Stomach (tissue), 4 donors: Measurements from ENCODE around the gene CPT2.

ENCODE experiments used
- POLR2A ChIP-seq, 4 donors: fragments of 450-650 bp; IDR thresholded peaks; one replicate each; pipeline ENCODE4 v1.6.1; 2016; ENCODE audit warnings: antibody characterized with exemption in 4 of 4, control low read depth in 2 of 4, mild to moderate bottlenecking in 1 of 4, moderate library complexity in 1 of 4
- POLR2AphosphoS5 ChIP-seq, 3 donors: sonication (generic); formaldehyde crosslinking; IDR thresholded peaks; one replicate each; pipeline ENCODE4 v1.6.1; 2016; ENCODE audit warnings: antibody characterized with exemption in 3 of 3

DNA sequence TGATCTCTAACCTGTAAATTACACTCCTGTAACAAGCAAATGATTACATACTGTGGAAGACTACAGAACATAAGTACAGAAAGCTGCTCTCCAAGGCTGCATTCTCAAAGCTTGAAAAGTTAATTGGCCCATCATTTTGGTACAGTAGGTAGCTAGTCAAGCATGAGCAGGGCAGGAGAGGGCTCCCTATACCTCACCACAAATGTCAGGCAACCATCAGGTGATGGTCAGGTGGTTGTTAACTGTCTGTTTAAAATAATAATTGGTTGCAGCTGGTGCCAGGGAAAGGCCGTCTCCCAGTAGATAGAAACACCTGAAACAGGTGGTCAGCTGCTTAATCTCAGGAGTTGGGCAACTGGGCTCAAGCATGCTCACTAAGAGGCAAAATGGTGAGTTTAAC, 41.1 kb upstream of the CPT2 start:
- TF ChIP-seq POLR2A (IDR thresholded peaks at IDR 0.05) (no peak), POLR2AphosphoS5 (IDR thresholded peaks at IDR 0.05) (no peak)
